HL-60 (cell line): ENCODE results near the gene SMC3.

Source experiments
- DNase-seq, 2 experiments: peaks; one replicate each; pipeline ENCODE4 v3.0.0-alpha.2; 2010 to 2020; ENCODE audit warnings: low read depth in 1 of 2, low spot score in 1 of 2
- H3K27ac ChIP-seq: fragments of 250-450 bp; sonication (Bioruptor Pico); replicated peaks from 2 replicates; pipeline ENCODE4 v1.5.1; 2020; ENCODE audit warnings: mild to moderate bottlenecking, moderate library complexity
- H3K27me3 ChIP-seq: fragments of 250-450 bp; sonication (Bioruptor Pico); 2 replicates; pipeline ENCODE4 v1.5.1; 2021; ENCODE audit warnings: mild to moderate bottlenecking, moderate library complexity; ENCODE audit not compliant: insufficient read depth, poor library complexity, severe bottlenecking
- H3K4me3 ChIP-seq: replicated peaks from 2 replicates; pipeline ENCODE4 v1.5.1; 2011; ENCODE audit warnings: mild to moderate bottlenecking, control low read depth, low read length; ENCODE audit not compliant: insufficient read depth
- GABPA ChIP-seq: IDR thresholded peaks from 2 replicates; pipeline ENCODE4 v1.6.1; 2012; ENCODE audit warnings: low read depth
- POLR2AphosphoS5 ChIP-seq: IDR thresholded peaks from 2 replicates; pipeline ENCODE4 v1.6.1; 2012; ENCODE audit warnings: low read depth
- SPI1 ChIP-seq: IDR thresholded peaks from 2 replicates; pipeline ENCODE4 v1.6.1; 2012; ENCODE audit warnings: low read depth, mild to moderate bottlenecking, borderline replicate concordance
- TF ChIP-seq, protein P1 (sequence below): IDR thresholded peaks from one replicate; pipeline ENCODE4 v1.5.1; 2011; ENCODE audit warnings: low read length, control low read depth, inconsistent platforms; ENCODE audit not compliant: insufficient read depth
- TF ChIP-seq, protein P2 (sequence below): IDR thresholded peaks from 2 replicates; pipeline ENCODE4 v1.6.1; 2012; ENCODE audit warnings: low read depth; ENCODE audit not compliant: insufficient replicate concordance

SMC3 gene

DNA sequence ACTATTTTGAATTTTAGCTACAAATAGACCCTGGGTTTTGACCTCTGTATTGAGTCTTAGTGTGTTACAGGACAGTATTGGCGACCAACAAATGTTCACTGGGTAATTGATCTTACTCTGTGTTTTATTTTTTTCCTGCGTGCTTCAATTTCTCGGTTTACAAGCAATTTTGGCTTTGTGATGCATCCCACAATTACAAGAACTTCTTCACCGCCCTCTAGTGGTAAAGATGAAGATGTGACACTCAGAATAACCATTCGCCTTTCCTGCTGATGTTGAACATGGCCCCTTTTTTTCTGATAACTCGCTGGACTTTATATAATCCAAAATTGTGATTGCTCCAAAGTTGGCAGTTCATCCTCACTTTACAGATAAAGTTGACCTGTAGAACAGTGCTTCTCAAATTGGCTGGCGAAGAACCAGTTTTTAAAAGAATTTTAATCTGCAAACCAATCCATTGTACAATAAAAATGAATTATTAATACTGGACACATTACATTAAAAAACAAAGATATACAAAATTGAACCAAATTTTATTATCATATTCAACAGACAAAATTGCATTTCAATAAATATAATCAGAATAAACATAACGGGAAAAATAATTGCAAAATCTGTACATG, 20.2 kb upstream of the SMC3 start:
- H3K27me3 ChIP-seq = no peaks in the 10 kb centered on the region
- peak in 1 of 2 experiments; percentile 40 for DNase-seq
- TF ChIP-seq, protein P1, sequence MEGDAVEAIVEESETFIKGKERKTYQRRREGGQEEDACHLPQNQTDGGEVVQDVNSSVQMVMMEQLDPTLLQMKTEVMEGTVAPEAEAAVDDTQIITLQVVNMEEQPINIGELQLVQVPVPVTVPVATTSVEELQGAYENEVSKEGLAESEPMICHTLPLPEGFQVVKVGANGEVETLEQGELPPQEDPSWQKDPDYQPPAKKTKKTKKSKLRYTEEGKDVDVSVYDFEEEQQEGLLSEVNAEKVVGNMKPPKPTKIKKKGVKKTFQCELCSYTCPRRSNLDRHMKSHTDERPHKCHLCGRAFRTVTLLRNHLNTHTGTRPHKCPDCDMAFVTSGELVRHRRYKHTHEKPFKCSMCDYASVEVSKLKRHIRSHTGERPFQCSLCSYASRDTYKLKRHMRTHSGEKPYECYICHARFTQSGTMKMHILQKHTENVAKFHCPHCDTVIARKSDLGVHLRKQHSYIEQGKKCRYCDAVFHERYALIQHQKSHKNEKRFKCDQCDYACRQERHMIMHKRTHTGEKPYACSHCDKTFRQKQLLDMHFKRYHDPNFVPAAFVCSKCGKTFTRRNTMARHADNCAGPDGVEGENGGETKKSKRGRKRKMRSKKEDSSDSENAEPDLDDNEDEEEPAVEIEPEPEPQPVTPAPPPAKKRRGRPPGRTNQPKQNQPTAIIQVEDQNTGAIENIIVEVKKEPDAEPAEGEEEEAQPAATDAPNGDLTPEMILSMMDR = peak; percentile 77
- no peak for TF ChIP-seq POLR2AphosphoS5
- H3K4me3 ChIP-seq = no peak overlapping the region
- no peak overlapping the region for H3K27ac ChIP-seq

DNA sequence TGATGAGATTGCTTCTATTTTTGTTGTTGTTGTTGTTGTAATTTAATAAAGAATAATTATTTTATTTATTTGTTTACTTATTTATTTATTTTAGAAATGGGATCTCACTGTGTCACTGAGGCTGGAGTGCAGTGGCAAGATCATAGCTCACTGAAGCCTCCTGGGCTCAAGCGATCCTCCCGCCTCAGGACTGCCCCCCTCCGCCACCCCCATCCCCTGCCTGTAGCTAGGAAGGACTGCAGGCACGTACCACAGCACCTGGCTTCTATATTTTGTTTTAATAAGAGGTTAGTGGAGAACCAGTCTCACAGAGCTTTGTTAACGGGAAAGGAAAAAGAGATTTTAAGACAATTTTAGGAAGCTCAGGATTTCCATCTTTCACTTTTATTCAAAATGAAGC, 19.5 kb upstream of the SMC3 start:
- H3K4me3 ChIP-seq = no peak overlapping the region
- H3K27ac ChIP-seq = no peak overlapping the region
- H3K27me3 ChIP-seq = no peaks in the 10 kb centered on the region
- TF ChIP-seq, protein P2, sequence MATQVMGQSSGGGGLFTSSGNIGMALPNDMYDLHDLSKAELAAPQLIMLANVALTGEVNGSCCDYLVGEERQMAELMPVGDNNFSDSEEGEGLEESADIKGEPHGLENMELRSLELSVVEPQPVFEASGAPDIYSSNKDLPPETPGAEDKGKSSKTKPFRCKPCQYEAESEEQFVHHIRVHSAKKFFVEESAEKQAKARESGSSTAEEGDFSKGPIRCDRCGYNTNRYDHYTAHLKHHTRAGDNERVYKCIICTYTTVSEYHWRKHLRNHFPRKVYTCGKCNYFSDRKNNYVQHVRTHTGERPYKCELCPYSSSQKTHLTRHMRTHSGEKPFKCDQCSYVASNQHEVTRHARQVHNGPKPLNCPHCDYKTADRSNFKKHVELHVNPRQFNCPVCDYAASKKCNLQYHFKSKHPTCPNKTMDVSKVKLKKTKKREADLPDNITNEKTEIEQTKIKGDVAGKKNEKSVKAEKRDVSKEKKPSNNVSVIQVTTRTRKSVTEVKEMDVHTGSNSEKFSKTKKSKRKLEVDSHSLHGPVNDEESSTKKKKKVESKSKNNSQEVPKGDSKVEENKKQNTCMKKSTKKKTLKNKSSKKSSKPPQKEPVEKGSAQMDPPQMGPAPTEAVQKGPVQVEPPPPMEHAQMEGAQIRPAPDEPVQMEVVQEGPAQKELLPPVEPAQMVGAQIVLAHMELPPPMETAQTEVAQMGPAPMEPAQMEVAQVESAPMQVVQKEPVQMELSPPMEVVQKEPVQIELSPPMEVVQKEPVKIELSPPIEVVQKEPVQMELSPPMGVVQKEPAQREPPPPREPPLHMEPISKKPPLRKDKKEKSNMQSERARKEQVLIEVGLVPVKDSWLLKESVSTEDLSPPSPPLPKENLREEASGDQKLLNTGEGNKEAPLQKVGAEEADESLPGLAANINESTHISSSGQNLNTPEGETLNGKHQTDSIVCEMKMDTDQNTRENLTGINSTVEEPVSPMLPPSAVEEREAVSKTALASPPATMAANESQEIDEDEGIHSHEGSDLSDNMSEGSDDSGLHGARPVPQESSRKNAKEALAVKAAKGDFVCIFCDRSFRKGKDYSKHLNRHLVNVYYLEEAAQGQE = no peak
- no peak for TF ChIP-seq POLR2AphosphoS5
- DNase-seq = no peak

DNA sequence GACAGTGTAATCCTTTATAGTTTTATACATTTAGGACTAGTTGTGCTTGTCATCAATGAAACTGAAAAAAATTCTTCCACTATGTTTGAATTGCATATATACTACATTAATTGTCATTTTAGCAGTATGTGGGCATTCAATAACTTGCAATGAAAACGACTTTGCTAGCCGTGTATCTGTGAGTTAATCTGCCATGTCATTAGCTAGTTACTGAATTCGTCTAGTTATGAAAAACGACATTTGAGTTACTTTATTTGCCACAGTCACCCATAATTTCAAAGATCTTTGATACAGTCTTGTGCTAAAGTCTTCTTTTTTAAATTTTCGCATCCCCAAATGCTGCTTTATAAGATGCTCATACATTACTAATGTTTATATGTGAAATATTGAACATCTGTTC, 18.3 kb upstream of the SMC3 start:
- DNase-seq = no peak
- no peak for TF ChIP-seq SPI1
- TF ChIP-seq, protein P2 = no peak
- TF ChIP-seq GABPA = no peak
- TF ChIP-seq, protein P1 = no peak
- TF ChIP-seq POLR2AphosphoS5 = no peak
- Histone ChIP-seq H3K27me3 (no peaks in the 10 kb centered on the region), H3K27ac (no peak overlapping the region), H3K4me3 (no peak overlapping the region)

DNA sequence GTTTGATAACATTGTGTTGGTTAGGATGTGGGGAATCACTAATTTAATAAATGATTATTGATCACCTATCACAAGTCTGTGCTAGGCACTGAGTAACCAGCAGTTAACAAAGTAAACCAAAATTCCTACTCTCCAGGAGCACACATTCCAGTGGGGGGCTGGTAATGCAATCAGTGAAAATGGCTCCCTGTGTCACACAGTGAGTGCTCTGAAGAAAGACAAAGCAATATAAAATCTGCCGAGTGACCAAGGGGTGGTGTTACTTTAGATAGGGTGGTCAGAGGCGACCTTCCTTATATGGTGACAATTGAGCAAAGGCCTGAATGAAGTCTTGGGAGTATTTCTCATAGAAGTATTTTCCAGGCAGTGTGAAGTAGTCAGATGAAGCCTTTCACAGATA, 13.6 kb upstream of the SMC3 start:
- TF ChIP-seq, protein P1 = no peak
- no peak for TF ChIP-seq GABPA
- Histone ChIP-seq H3K4me3 (no peak overlapping the region), H3K27me3 (no peaks in the 10 kb centered on the region), H3K27ac (no peak overlapping the region)
- DNase-seq = no peak
